ENCODE results near the gene FRS2.

FRS2 gene

DNA sequence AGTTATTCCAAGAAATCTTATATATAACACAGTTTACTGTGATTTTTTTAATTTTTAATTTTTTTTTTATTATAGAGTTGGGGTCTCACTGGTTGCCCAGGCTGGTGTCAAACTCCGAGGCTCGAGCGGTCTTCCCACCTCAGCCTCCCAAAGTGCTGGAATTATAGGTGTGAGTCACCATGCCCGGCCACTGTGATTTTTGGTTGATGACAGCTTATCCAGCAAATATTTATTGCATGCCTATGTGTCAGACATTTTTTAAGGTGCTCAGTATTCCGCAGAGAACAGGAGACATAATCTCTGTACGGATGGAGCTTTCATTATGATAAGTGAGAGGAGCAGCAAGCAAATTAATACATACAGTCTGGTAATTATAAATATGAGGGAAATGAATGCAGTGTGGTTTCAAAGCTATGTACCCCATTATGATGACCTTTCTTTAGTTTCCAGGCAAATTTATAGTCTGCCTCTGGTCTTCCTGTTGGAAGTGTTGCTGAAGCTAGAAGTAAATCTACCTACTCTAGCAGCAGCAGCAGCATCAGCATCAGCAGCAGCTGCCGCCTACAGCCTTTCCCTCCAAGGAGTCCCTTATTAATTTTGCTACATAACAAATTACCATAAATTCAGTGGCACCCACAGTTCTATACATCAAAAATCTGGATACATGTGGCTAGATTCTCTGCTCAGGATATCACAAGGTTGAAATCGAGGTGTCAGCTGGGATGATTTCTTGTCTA is 32.3 kb downstream of the FRS2 start:
- TF ChIP-seq ZFX (IDR thresholded peaks at IDR 0.05), result no peak
- TF ChIP-seq, protein P1, sequence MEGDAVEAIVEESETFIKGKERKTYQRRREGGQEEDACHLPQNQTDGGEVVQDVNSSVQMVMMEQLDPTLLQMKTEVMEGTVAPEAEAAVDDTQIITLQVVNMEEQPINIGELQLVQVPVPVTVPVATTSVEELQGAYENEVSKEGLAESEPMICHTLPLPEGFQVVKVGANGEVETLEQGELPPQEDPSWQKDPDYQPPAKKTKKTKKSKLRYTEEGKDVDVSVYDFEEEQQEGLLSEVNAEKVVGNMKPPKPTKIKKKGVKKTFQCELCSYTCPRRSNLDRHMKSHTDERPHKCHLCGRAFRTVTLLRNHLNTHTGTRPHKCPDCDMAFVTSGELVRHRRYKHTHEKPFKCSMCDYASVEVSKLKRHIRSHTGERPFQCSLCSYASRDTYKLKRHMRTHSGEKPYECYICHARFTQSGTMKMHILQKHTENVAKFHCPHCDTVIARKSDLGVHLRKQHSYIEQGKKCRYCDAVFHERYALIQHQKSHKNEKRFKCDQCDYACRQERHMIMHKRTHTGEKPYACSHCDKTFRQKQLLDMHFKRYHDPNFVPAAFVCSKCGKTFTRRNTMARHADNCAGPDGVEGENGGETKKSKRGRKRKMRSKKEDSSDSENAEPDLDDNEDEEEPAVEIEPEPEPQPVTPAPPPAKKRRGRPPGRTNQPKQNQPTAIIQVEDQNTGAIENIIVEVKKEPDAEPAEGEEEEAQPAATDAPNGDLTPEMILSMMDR (conservative IDR thresholded peaks at IDR 0.05), result no peak
- no peak overlapping the region for H3K27ac ChIP-seq

DNA sequence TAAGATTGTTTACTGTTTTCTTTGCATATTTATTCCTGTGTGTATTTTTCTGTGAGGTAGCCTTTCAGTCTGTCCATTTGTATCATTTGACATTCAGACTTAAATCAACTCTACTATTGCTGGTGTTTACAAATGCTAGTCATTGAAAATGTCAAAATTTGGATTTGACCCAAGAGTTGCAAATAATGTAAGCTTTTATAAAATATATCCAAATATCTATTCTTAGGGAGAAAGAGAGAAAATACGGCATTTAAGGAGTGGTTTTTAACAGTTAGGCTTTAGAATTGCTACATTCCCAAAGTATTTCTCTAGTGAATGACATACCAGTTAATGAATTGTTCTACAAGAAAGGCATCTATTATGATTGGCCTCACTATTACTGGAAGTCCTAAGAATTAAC is 37.9 kb downstream of the FRS2 start:
- no peak overlapping the region for H3K27ac ChIP-seq
- TF ChIP-seq, protein P1 (conservative IDR thresholded peaks at IDR 0.05), result no peak
- no peak for TF ChIP-seq ZFX (IDR thresholded peaks at IDR 0.05)

DNA sequence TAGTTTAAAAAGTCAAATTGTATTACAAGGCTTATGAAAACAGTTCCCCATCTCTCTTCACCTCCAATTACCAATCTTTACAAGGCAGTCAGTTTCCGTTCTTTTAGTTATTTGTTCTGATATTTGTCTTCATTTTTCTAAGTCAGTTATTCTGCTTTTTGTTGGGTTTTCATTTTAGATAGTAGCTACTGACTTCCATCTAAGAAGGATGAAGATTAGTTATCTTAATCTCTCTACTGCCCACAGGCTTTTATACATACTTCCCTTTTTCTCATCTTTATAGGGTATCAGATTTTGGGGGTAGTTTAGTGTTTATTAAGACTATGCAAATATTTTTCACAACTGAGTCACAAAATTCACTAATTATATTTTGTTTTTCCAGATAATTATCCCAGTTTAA is 38.4 kb downstream of the FRS2 start:
- no peak for TF ChIP-seq ZFX (IDR thresholded peaks at IDR 0.05)
- TF ChIP-seq, protein P1 (conservative IDR thresholded peaks at IDR 0.05), result no peak
- H3K27ac ChIP-seq, result no peak overlapping the region

DNA sequence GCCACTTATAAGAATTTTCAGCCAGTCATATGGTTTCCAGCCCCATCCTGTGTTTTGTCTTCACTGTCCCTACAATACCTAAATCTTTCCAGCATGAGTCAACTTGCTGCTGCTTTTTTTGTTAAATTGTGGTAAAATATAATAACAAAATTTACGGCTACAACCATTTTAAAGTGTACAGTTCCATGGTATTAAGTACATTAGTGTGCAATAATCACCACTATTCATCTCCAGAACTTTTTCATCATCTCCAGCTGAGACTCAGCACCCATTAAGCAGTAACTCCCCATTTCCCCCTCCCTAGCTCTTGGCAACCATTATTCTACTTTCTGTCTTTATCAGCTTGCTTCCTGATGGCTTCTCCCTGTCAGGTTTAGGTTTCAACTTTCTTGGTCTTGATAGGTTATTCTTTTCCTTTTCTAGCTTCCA is 39.1 kb downstream of the FRS2 start:
- TF ChIP-seq ZFX (IDR thresholded peaks at IDR 0.05), result no peak
- TF ChIP-seq, protein P1 (conservative IDR thresholded peaks at IDR 0.05), result no peak
- no peak overlapping the region for H3K27ac ChIP-seq

DNA sequence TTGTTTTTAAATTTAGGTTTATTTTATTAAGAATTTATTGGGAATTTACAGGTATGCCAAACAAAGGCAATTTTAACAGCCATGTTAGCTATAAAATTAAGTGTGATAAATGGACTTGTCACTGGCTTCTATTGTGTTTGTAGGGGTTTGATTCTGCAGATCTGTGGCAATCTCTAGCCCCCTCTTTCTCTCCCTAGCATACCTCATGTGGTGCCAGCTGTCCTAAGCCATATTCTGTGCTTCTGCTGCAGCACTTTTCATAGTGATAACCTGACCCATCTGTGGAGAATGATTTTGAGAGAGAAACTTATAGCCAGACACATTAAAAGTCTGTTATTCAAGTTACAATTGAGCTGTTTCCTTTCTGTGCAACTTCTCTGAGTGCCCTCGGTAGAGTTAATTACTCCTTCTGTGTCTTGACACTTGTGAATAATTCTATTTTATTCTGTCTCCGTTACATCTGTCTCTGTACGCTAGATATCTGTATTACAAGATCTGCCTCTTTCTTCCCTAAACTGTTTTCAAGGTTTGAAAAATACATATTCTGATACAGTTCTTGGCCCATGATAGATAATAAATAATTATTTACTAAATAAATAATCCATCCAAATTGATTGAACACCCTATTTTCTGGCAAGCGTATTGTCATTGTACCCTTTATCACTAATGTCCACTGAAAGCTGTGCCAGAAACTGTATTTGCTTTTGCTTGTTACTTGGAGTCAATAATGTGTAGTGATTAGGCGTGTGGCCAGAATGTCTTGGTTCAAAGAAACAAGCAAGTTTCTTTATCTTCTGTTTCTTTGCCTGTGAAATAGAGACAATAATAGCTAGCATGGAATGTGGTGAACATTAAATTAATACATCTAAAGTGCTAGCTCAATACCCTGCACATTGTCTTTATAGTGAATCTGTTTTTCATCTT is 40.0 kb downstream of the FRS2 start:
- TF ChIP-seq ZFX (IDR thresholded peaks at IDR 0.05), result no peak
- TF ChIP-seq, protein P1 (conservative IDR thresholded peaks at IDR 0.05), result no peak
- H3K27ac ChIP-seq, result no peak overlapping the region

DNA sequence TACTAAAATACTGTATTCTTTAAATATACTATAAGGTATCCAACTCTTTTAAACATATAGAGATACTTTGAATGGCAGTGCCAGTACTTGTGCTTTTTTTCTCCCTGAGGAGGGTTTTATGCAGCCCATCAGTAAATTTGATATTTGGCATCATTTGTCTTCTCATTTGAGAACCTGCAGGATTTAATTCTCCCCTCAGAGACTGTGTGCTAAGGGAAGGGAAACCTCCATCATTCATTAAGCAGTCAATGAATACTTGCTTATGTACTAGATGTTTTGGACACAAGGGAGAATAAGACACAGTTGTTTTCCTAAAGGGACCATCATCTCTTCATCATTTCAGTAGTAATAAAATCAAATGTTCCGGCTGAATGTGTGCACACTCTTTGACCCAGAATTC is 40.8 kb downstream of the FRS2 start:
- no peak overlapping the region for H3K27ac ChIP-seq

More for the DNA sequence above, 40.8 kb downstream of the FRS2 start:
- TF ChIP-seq ZFX (IDR thresholded peaks at IDR 0.05), result no peak
- TF ChIP-seq, protein P1 (conservative IDR thresholded peaks at IDR 0.05), result no peak

Measured in C4-2B (cell line).